Astrocyte (in vitro differentiated cells and primary cell): Measurements from ENCODE around the gene PARG. TPM values are rescaled to one million over a fixed set of nuclear protein-coding genes. Genes with fewer than 3 reads are reported as not detected.
"Not testable (repeated sequence)": the region's sequence is repeated elsewhere in the genome, so short reads cannot be mapped to it uniquely, and the experiment has no call there.

Source experiments
- DNase-seq: peaks from one replicate; pipeline ENCODE4 v3.0.0-alpha.2; 2010; ENCODE audit warnings: low read depth
- FAIRE-seq: peaks from 2 replicates; lab custom pipeline; 2011; peaks lifted over from hg19 to GRCh38; lab: Jason Lieb, UNC
- H2AFZ ChIP-seq: 2 replicates; pipeline ENCODE4 v1.6.0; 2012; ENCODE audit warnings: low read depth, low read length, inconsistent platforms
- H3K27ac ChIP-seq: 2 replicates; pipeline ENCODE4 v1.5.1; 2011; ENCODE audit warnings: low read depth, low read length, inconsistent platforms
- H3K27me3 ChIP-seq: 2 replicates; pipeline ENCODE4 v1.6.0; 2011; ENCODE audit warnings: low read length, inconsistent platforms; ENCODE audit not compliant: insufficient read depth
- H3K36me3 ChIP-seq: 2 replicates; pipeline ENCODE4 v1.5.1; 2011; ENCODE audit warnings: low read length, inconsistent platforms; ENCODE audit not compliant: insufficient read depth
- H3K4me1 ChIP-seq: 2 replicates; pipeline ENCODE4 v1.5.1; 2011; ENCODE audit warnings: low read length, inconsistent platforms; ENCODE audit not compliant: insufficient read depth
- H3K4me2 ChIP-seq: 2 replicates; pipeline ENCODE4 v1.6.0; 2012; ENCODE audit warnings: low read length, inconsistent platforms
- H3K4me3 ChIP-seq: 2 replicates; pipeline ENCODE4 v1.5.1; 2011; ENCODE audit warnings: low read depth, mild to moderate bottlenecking, low read length, inconsistent platforms; ENCODE audit not compliant: insufficient read depth
- H3K79me2 ChIP-seq: 2 replicates; pipeline ENCODE4 v1.6.0; 2012; ENCODE audit warnings: mild to moderate bottlenecking, low read length, inconsistent platforms; ENCODE audit not compliant: insufficient read depth
- H3K9ac ChIP-seq: 2 replicates; pipeline ENCODE4 v1.6.0; 2012; ENCODE audit warnings: mild to moderate bottlenecking, low read length, inconsistent platforms
- H3K9me3 ChIP-seq: 2 replicates; pipeline ENCODE4 v1.5.1; 2012; ENCODE audit warnings: low read depth, mild to moderate bottlenecking, low read length, inconsistent platforms; ENCODE audit not compliant: insufficient read depth
- H4K20me1 ChIP-seq: 2 replicates; pipeline ENCODE4 v1.6.0; 2012; ENCODE audit warnings: low read length, inconsistent platforms; ENCODE audit not compliant: insufficient read depth
- H3K27ac Mint-ChIP-seq: one replicate; pipeline ENCODE4 v1.8.0; 2021; ENCODE audit warnings: mild to moderate bottlenecking, mixed read lengths; ENCODE audit not compliant: unreplicated experiment
- H3K27me3 Mint-ChIP-seq: one replicate; pipeline ENCODE4 v1.8.0; 2021; ENCODE audit warnings: low read depth, mixed read lengths; ENCODE audit not compliant: unreplicated experiment
- H3K36me3 Mint-ChIP-seq: one replicate; pipeline ENCODE4 v1.8.0; 2021; ENCODE audit warnings: low read depth, mixed read lengths; ENCODE audit not compliant: unreplicated experiment
- H3K4me1 Mint-ChIP-seq: one replicate; pipeline ENCODE4 v1.8.0; 2021; ENCODE audit warnings: low read depth, mixed read lengths; ENCODE audit not compliant: unreplicated experiment
- H3K4me3 Mint-ChIP-seq: one replicate; pipeline ENCODE4 v1.8.0; 2021; ENCODE audit warnings: mild to moderate bottlenecking, moderate library complexity, mixed read lengths; ENCODE audit not compliant: unreplicated experiment
- H3K9me3 Mint-ChIP-seq: one replicate; pipeline ENCODE4 v1.8.0; 2021; ENCODE audit warnings: mild to moderate bottlenecking, mixed read lengths; ENCODE audit not compliant: unreplicated experiment
- total RNA-seq: library from RNA; stranded (reverse); gene quantifications from 2 replicates; pipeline ENCODE4 v1.2.1, GENCODE V29; 2021

Gene PARG
- total RNA-seq, 1 donor from 2014 or later = 37.7 TPM

- H4K20me1 ChIP-seq, H2AFZ ChIP-seq, FAIRE-seq, H3K9me3 Mint-ChIP-seq, H3K4me1 ChIP-seq, H3K27ac Mint-ChIP-seq, H3K4me3 Mint-ChIP-seq, H3K4me2 ChIP-seq, H3K4me1 Mint-ChIP-seq, H3K27me3 ChIP-seq, H3K79me2 ChIP-seq, H3K9me3 ChIP-seq, DNase-seq, H3K9ac ChIP-seq, H3K36me3 Mint-ChIP-seq, H3K27me3 Mint-ChIP-seq, H3K27ac ChIP-seq, H3K36me3 ChIP-seq, H3K4me3 ChIP-seq: not testable (repeated sequence)
These were observed 25.4 kb downstream of the PARG start for GRCh38 chr10:49916451-49916850.

GRCh38 chr10:49910295-49910694 is 31.5 kb downstream of the PARG start:
- H3K27ac Mint-ChIP-seq, H3K4me3 Mint-ChIP-seq, H3K4me2 ChIP-seq, H2AFZ ChIP-seq, H3K4me1 ChIP-seq, FAIRE-seq, H3K4me3 ChIP-seq, H3K9me3 ChIP-seq, H3K9me3 Mint-ChIP-seq, H3K36me3 Mint-ChIP-seq, H3K4me1 Mint-ChIP-seq, H3K27me3 ChIP-seq, H3K9ac ChIP-seq, H3K27ac ChIP-seq, H3K79me2 ChIP-seq, H3K27me3 Mint-ChIP-seq, DNase-seq, H4K20me1 ChIP-seq, H3K36me3 ChIP-seq: not testable (repeated sequence)

- H4K20me1 ChIP-seq, H3K9me3 Mint-ChIP-seq, H3K27me3 Mint-ChIP-seq, H3K4me1 Mint-ChIP-seq, H3K79me2 ChIP-seq, DNase-seq, H3K27me3 ChIP-seq, H3K36me3 Mint-ChIP-seq, H3K4me1 ChIP-seq, H3K9me3 ChIP-seq, H3K4me3 ChIP-seq, H3K4me2 ChIP-seq, FAIRE-seq, H2AFZ ChIP-seq, H3K27ac ChIP-seq, H3K9ac ChIP-seq, H3K36me3 ChIP-seq, H3K4me3 Mint-ChIP-seq: not testable (repeated sequence)
- peak overlapping the region; percentile 26 for H3K27ac Mint-ChIP-seq
These were observed 33.3 kb downstream of the PARG start for GRCh38 chr10:49908290-49909080.

- H3K9me3 Mint-ChIP-seq, H3K36me3 Mint-ChIP-seq, H3K9me3 ChIP-seq, H4K20me1 ChIP-seq, H3K36me3 ChIP-seq, H3K4me1 ChIP-seq, H3K4me3 Mint-ChIP-seq, H3K4me2 ChIP-seq, H3K27ac ChIP-seq, H3K27ac Mint-ChIP-seq, H3K4me3 ChIP-seq, H3K9ac ChIP-seq, FAIRE-seq, H3K79me2 ChIP-seq, H2AFZ ChIP-seq, DNase-seq, H3K27me3 ChIP-seq, H3K27me3 Mint-ChIP-seq: not testable (repeated sequence)
- H3K4me1 Mint-ChIP-seq = peaks cover 11% of the 10 kb centered on the region
These were observed 38.0 kb downstream of the PARG start for GRCh38 chr10:49903829-49904228.

- H3K27ac ChIP-seq, H3K4me2 ChIP-seq, H3K27me3 ChIP-seq, H3K79me2 ChIP-seq, H3K36me3 ChIP-seq, H3K36me3 Mint-ChIP-seq, H3K4me3 Mint-ChIP-seq, H4K20me1 ChIP-seq, DNase-seq, H3K4me3 ChIP-seq, H3K9ac ChIP-seq, H3K27ac Mint-ChIP-seq, H3K27me3 Mint-ChIP-seq, H3K9me3 ChIP-seq, H3K4me1 ChIP-seq, H2AFZ ChIP-seq, FAIRE-seq, H3K4me1 Mint-ChIP-seq, H3K9me3 Mint-ChIP-seq: not testable (repeated sequence)
These were observed 41.4 kb downstream of the PARG start for GRCh38 chr10:49900406-49900805.

- H3K9ac ChIP-seq, H3K9me3 Mint-ChIP-seq, H3K4me3 ChIP-seq, H3K4me1 Mint-ChIP-seq, H3K4me1 ChIP-seq, H3K27ac Mint-ChIP-seq, H3K4me3 Mint-ChIP-seq, H4K20me1 ChIP-seq, H3K79me2 ChIP-seq, H3K27me3 ChIP-seq, H3K27ac ChIP-seq, DNase-seq, H3K9me3 ChIP-seq, FAIRE-seq, H2AFZ ChIP-seq, H3K36me3 ChIP-seq, H3K27me3 Mint-ChIP-seq, H3K4me2 ChIP-seq, H3K36me3 Mint-ChIP-seq: not testable (repeated sequence)
These were observed 41.8 kb downstream of the PARG start for GRCh38 chr10:49899999-49900398.
